H7 (cell line): ENCODE data around the gene ZNF862. TPM values are rescaled to one million over a fixed set of nuclear protein-coding genes. Genes with fewer than 3 reads are reported as not detected.
"Not testable (repeated sequence)": the region's sequence is repeated elsewhere in the genome, so short reads cannot be mapped to it uniquely, and the experiment has no call there.

Source experiments
- DNase-seq: peaks from one replicate; pipeline ENCODE4 v3.0.0; 2012
- H3K27me3 ChIP-seq: 2 replicates; pipeline ENCODE4 v1.6.0; 2011; ENCODE audit warnings: mild to moderate bottlenecking, low read length; ENCODE audit not compliant: control insufficient read depth, insufficient read depth
- H3K36me3 ChIP-seq: replicated peaks from 2 replicates; pipeline ENCODE4 v1.5.1; 2011; ENCODE audit warnings: low read length; ENCODE audit not compliant: control insufficient read depth, insufficient read depth
- H3K4me3 ChIP-seq: 2 replicates; pipeline ENCODE4 v1.5.1; 2011; ENCODE audit warnings: low read depth, mild to moderate bottlenecking, control low read depth, low read length, moderate library complexity; ENCODE audit not compliant: insufficient read depth
- total RNA-seq: library from RNA; depleted of rRNA; stranded (reverse); fragments of >200 nt; shearing (Covaris generic); gene quantifications from 2 replicates; pipeline ENCODE4 v1.2.3, GENCODE V29; 2014

ZNF862 gene
- total RNA-seq, 1 experiment from 2014 or later: 3.4 TPM

- peak; percentile 46 for DNase-seq
- no peaks in the 10 kb centered on the region; the same call in 1 of the 2 replicates for H3K27me3 ChIP-seq
- no peaks in the 10 kb centered on the region for H3K36me3 ChIP-seq
- no peak overlapping the region for H3K4me3 ChIP-seq
Measured at GRCh38 chr7:149825567-149826343, 12.4 kb upstream of the ZNF862 start.

GRCh38 chr7:149826344-149827088, 11.7 kb upstream of the ZNF862 start:
- Histone ChIP-seq H3K36me3 (no peaks in the 10 kb centered on the region), H3K4me3 (no peak overlapping the region), H3K27me3 (peaks cover 2% of the 10 kb centered on the region; the same call in 1 of the 2 replicates)
- peak; percentile 55 for DNase-seq

GRCh38 chr7:149827089-149827981, 10.8 kb upstream of the ZNF862 start:
- Histone ChIP-seq H3K27me3 (peaks cover 2% of the 10 kb centered on the region; the same call in 1 of the 2 replicates), H3K36me3 (no peaks in the 10 kb centered on the region), H3K4me3 (no peak overlapping the region)
- DNase-seq: peak; percentile 42

GRCh38 chr7:149828357-149829309, 9.5 kb upstream of the ZNF862 start:
- DNase-seq: peak; percentile 65

GRCh38 chr7:149830527-149830926, 7.6 kb upstream of the ZNF862 start:
- not testable (repeated sequence) for H3K4me3 ChIP-seq, DNase-seq, H3K27me3 ChIP-seq, H3K36me3 ChIP-seq

More at GRCh38 chr7:149828357-149829309, 9.5 kb upstream of the ZNF862 start:
- no peak overlapping the region for H3K4me3 ChIP-seq
- H3K36me3 ChIP-seq: no peaks in the 10 kb centered on the region
- peaks cover 2% of the 10 kb centered on the region; the same call in 1 of the 2 replicates for H3K27me3 ChIP-seq

- Histone ChIP-seq H3K27me3 (peaks cover 3% of the 10 kb centered on the region; the same call in 1 of the 2 replicates), H3K36me3 (no peaks in the 10 kb centered on the region), H3K4me3 (no peak overlapping the region)
- DNase-seq: peak; percentile 55
Measured at GRCh38 chr7:149830997-149831740, 7.0 kb upstream of the ZNF862 start.

DNA sequence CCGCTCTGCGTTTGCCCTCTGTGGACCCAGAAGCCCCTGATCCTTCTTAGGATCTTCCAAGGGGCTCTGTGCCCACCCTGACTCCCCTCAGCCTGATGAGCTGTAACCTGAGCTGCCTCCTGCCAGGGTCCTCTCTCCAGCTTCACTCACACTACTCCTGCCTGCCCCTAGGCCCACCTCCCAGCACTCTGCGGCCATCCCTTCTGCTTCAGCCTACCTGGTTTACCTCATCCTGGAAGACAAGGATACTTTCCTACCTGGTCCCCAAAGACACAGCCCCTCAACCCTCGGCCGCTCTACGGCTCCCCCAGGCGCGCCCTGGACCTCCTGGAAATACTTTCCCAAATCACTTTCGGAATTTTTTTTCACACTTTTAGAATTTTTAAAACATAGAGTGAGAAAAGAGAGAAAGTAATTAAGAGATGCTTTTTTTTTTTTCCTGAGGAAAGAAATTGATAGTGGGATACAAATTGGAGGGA, 6.4 kb upstream of the ZNF862 start:
- no peak overlapping the region for H3K4me3 ChIP-seq
- DNase-seq: peak; percentile 86
- H3K36me3 ChIP-seq: no peaks in the 10 kb centered on the region
- peaks cover 3% of the 10 kb centered on the region; the same call in 1 of the 2 replicates for H3K27me3 ChIP-seq

DNA sequence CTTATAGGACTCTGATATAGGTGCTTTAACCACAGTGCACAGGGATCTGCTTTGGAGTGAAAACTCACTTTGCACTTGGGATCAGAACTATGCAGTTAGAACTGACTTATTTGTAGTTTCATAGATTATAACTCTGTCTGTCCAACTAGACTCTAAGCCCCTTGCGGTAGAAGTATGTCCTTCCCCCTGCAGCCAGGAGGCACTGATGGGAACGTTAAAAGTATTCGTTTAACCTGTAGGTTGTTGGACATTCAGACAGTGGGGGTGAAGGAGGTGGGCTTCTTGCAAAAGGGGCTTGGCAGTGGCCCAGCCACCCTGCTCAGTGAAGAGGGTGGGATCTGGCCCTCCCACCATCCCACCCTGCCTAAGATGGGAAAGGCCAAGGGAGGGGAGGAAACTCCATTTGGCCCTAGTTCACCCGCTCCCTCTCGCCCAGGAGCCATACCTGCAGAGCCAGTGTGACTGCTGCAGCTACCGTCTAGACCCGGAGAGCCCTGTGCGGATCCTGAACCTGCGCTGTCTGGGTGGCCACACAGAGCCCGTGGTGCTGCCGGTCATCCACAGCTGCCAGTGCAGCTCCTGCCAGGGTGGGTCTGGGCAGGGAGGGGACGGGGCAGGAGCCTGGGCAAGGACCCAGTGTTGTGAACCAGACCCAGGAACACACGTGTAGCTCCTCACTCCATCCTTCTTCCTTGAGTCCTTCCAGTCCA, 5.7 kb upstream of the ZNF862 start:
- Histone ChIP-seq H3K36me3 (no peaks in the 10 kb centered on the region), H3K4me3 (no peak overlapping the region), H3K27me3 (peaks cover 3% of the 10 kb centered on the region; the same call in 1 of the 2 replicates)
- DNase-seq: peak; percentile 59

GRCh38 chr7:149833495-149834130, 4.6 kb upstream of the ZNF862 start:
- H3K36me3 ChIP-seq: no peaks in the 10 kb centered on the region
- no peak for DNase-seq
- no peak overlapping the region for H3K4me3 ChIP-seq
- H3K27me3 ChIP-seq: peaks cover 3% of the 10 kb centered on the region; the same call in 1 of the 2 replicates

GRCh38 chr7:149834601-149835000, 3.6 kb upstream of the ZNF862 start:
- Histone ChIP-seq H3K36me3 (no peaks in the 10 kb centered on the region), H3K27me3 (peaks cover 5% of the 10 kb centered on the region), H3K4me3 (no peak overlapping the region)
- no peak for DNase-seq

GRCh38 chr7:149836434-149836833, 1.7 kb upstream of the ZNF862 start:
- H3K27me3 ChIP-seq: peaks cover 6% of the 10 kb centered on the region

More at GRCh38 chr7:149836434-149836833, 1.7 kb upstream of the ZNF862 start:
- H3K4me3 ChIP-seq: no peak overlapping the region
- no peak for DNase-seq
- no peaks in the 10 kb centered on the region for H3K36me3 ChIP-seq
